Fibroblast of lung (primary cell): ENCODE results near the gene MARCKSL1. TPM values are rescaled to one million over a fixed set of nuclear protein-coding genes. Genes with fewer than 3 reads are reported as not detected.

Experiments used
- DNase-seq, 2 donors: peaks; one replicate each; pipeline versions ENCODE4 v3.0.0 to v3.0.0-alpha.2; 2010; ENCODE audit warnings: low read depth in 2 of 2
- H2AFZ ChIP-seq: 2 replicates; pipeline ENCODE4 v1.5.1; 2012; ENCODE audit warnings: low read length, control low read depth, inconsistent platforms
- H3K27ac ChIP-seq: 2 replicates; pipeline ENCODE4 v1.5.1; 2011; ENCODE audit warnings: low read length, control low read depth; ENCODE audit not compliant: insufficient read depth
- H3K27me3 ChIP-seq: 2 replicates; pipeline ENCODE4 v1.5.1; 2011; ENCODE audit warnings: mild to moderate bottlenecking, low read length; ENCODE audit not compliant: control insufficient read depth, insufficient read depth
- H3K36me3 ChIP-seq: 2 replicates; pipeline ENCODE4 v1.5.1; 2011; ENCODE audit warnings: low read length; ENCODE audit not compliant: control insufficient read depth, insufficient read depth
- H3K4me1 ChIP-seq: 2 replicates; pipeline ENCODE4 v1.5.1; 2011; ENCODE audit warnings: low read length; ENCODE audit not compliant: control insufficient read depth, insufficient read depth; ENCODE audit errors: extremely low read depth
- H3K4me2 ChIP-seq: 2 replicates; pipeline ENCODE4 v1.5.1; 2011; ENCODE audit warnings: low read length, control low read depth; ENCODE audit not compliant: insufficient read depth; ENCODE audit errors: extremely low read depth
- H3K4me3 ChIP-seq, 4 experiments: fragments of 200-600 bp in 1 of 4; sonication (generic) in 1 of 4; replicated peaks in 1 of 4; 2 replicates each; pipeline ENCODE4 v1.5.1; 2011 to 2016; ENCODE audit warnings: low read length in 4 of 4, low read depth in 3 of 4, mild to moderate bottlenecking in 3 of 4, control low read depth in 2 of 4, inconsistent platforms in 1 of 4, mixed read lengths in 1 of 4; ENCODE audit not compliant: insufficient read depth in 1 of 4; ENCODE audit errors: control extremely low read depth in 1 of 4
- H3K79me2 ChIP-seq: 2 replicates; pipeline ENCODE4 v1.5.1; 2012; ENCODE audit warnings: mild to moderate bottlenecking, low read length, inconsistent platforms; ENCODE audit not compliant: control insufficient read depth, insufficient read depth
- H3K9ac ChIP-seq: 2 replicates; pipeline ENCODE4 v1.5.1; 2011; ENCODE audit warnings: mild to moderate bottlenecking, low read length, control low read depth; ENCODE audit not compliant: insufficient read depth
- H3K9me3 ChIP-seq: 2 replicates; pipeline ENCODE4 v1.5.1; 2012; ENCODE audit warnings: low read depth, low read length; ENCODE audit not compliant: control insufficient read depth, insufficient read depth
- H4K20me1 ChIP-seq: 2 replicates; pipeline ENCODE4 v1.5.1; 2011; ENCODE audit warnings: low read length; ENCODE audit not compliant: control insufficient read depth, insufficient read depth; ENCODE audit errors: extremely low read depth
- EZH2 ChIP-seq: IDR thresholded peaks from 2 replicates; pipeline ENCODE4 v1.5.1; 2012; ENCODE audit warnings: low read length, control low read depth, mild to moderate bottlenecking; ENCODE audit errors: missing control alignments
- polyA plus RNA-seq, 2 donors: library from polyadenylated mRNA; depleted of rRNA in 1 of 2; stranded (reverse) in 1 of 2; unstranded in 1 of 2; fragments of >200 nt; gene quantifications; 2 replicates each; pipeline ENCODE4 v1.2.1, GENCODE V29; 2011 to 2012; ENCODE audit warnings: missing spikeins in 1 of 2
- total RNA-seq: library from RNA; depleted of rRNA; stranded (reverse); fragments of >200 nt; gene quantifications from 2 replicates; pipeline ENCODE4 v1.2.1, GENCODE V29; 2014
- TF ChIP-seq, protein P1 (sequence below), 2 donors: IDR thresholded peaks in 1 of 2; conservative IDR thresholded peaks in 1 of 2; 1 replicate in 1 of 2; 2 replicates in 1 of 2; pipeline ENCODE4 v1.5.1; 2011 to 2012; ENCODE audit warnings: low read length in 2 of 2, control low read depth in 1 of 2, inconsistent platforms in 1 of 2, low read depth in 1 of 2, mild to moderate bottlenecking in 1 of 2

The MARCKSL1 gene
- total and polyA plus RNA-seq, 2 donors (not counting 1 experiment from before 2014, with no cell fraction given), result 11.7 to 79.1 TPM

DNA sequence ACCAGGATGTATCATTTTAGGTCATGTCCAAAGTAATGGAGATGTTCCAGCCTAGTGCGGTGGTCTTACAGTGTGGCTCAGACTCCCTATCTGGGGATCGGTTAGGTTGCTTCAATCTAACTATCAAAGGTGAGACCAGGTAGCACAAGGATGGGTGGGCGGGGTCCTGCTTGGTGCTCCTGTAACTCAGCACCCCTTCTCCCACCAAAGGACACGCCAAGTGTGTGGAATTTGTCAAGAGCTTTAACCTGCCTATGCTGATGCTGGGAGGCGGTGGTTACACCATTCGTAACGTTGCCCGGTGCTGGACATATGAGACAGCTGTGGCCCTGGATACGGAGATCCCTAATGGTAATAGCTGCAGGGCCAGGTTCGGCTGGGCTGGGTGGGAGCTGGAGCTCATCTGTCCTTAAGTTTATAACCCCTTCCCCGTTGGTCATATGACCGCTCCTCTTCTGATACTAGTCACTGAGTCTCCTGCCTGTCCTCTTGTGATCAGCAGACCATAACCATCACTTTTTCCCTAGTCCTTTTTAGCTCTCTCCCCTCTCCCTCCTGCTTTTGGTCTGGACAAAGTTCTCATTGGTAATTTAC, 5.4 kb downstream of the MARCKSL1 start:
- H3K79me2 ChIP-seq, result peaks cover 5% of the 10 kb centered on the region
- no peaks in the 10 kb centered on the region for H3K9me3 ChIP-seq
- TF ChIP-seq EZH2, result no peak
- TF ChIP-seq, protein P1, sequence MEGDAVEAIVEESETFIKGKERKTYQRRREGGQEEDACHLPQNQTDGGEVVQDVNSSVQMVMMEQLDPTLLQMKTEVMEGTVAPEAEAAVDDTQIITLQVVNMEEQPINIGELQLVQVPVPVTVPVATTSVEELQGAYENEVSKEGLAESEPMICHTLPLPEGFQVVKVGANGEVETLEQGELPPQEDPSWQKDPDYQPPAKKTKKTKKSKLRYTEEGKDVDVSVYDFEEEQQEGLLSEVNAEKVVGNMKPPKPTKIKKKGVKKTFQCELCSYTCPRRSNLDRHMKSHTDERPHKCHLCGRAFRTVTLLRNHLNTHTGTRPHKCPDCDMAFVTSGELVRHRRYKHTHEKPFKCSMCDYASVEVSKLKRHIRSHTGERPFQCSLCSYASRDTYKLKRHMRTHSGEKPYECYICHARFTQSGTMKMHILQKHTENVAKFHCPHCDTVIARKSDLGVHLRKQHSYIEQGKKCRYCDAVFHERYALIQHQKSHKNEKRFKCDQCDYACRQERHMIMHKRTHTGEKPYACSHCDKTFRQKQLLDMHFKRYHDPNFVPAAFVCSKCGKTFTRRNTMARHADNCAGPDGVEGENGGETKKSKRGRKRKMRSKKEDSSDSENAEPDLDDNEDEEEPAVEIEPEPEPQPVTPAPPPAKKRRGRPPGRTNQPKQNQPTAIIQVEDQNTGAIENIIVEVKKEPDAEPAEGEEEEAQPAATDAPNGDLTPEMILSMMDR (conservative IDR thresholded peaks at IDR 0.05 in 1 of 2, IDR thresholded peaks at IDR 0.05 in 1 of 2; ENCODE audit: low read depth in 1 of 2, low read length in 2 of 2), result no peak
- no peak overlapping the region for H3K9ac ChIP-seq
- H2AFZ ChIP-seq, result no peak overlapping the region
- no peak overlapping the region for H3K4me2 ChIP-seq
- H3K27ac ChIP-seq, result no peak overlapping the region
- DNase-seq, result no peak
- H3K27me3 ChIP-seq, result no peaks in the 10 kb centered on the region
- no peak overlapping the region for H3K4me3 ChIP-seq
- peaks cover 11% of the 10 kb centered on the region for H3K36me3 ChIP-seq
- peaks cover 2% of the 10 kb centered on the region for H3K4me1 ChIP-seq
- H4K20me1 ChIP-seq, result no peaks in the 10 kb centered on the region

DNA sequence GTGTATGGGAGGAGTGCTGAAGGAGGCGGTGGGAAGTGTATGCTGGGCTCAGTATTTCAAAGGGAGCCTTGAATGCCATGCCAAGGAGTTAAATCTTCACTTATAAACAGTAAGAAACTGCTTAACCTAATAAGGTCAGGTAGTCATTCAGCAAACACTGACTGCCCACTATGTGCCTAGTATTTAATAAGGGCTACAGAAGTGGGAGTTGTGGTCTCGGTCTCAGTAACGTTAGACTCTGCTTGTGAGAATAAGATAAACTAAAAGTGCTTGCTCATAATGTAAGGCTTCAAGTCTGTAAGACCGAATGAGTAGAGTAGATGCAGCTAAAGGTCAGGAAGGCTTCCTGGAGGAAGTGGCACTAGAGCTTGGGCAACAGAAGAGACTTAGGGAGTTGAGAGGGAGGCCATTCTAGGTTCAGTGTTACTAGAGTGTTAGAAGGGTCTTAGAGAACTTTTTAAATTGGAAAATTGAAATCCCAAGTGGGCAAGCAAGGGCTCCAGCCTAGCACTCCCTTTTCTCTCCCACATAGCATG, 6.0 kb downstream of the MARCKSL1 start:
- Histone ChIP-seq H3K4me3 (no peak overlapping the region), H3K4me1 (peaks cover 2% of the 10 kb centered on the region), H4K20me1 (no peaks in the 10 kb centered on the region), H3K9me3 (no peaks in the 10 kb centered on the region), H3K27me3 (no peaks in the 10 kb centered on the region), H3K4me2 (no peak overlapping the region), H2AFZ (no peak overlapping the region), H3K36me3 (peaks cover 11% of the 10 kb centered on the region), H3K27ac (no peak overlapping the region), H3K9ac (no peak overlapping the region), H3K79me2 (peaks cover 5% of the 10 kb centered on the region)
- TF ChIP-seq, protein P1 (conservative IDR thresholded peaks at IDR 0.05 in 1 of 2, IDR thresholded peaks at IDR 0.05 in 1 of 2; ENCODE audit: low read depth in 1 of 2, low read length in 2 of 2), result no peak
- TF ChIP-seq EZH2, result no peak
- DNase-seq, result no peak

DNA sequence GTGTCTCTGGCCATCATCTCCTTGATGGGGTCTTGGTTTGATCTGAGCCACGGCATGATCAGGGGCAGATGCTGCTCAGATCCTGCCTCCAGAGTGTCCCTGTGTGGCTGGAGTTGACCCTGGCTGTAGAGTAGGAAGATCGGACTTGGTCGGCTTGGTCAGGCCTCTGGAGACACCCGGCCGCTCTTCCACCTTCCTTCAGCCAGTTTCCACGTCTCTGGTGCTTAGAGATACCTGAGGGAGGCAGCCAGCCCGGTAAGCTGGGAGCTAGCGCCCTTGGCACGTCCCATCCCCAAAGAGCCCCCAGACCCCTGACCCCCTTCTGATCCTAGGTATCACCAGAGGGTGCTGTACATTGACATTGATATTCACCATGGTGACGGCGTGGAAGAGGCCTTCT, 8.8 kb downstream of the MARCKSL1 start:
- Histone ChIP-seq H2AFZ (no peak overlapping the region), H3K4me2 (no peak overlapping the region), H3K4me1 (no peaks in the 10 kb centered on the region), H3K9ac (no peak overlapping the region), H3K79me2 (no peaks in the 10 kb centered on the region), H4K20me1 (no peaks in the 10 kb centered on the region), H3K36me3 (peaks cover 9% of the 10 kb centered on the region), H3K27ac (no peak overlapping the region), H3K9me3 (no peaks in the 10 kb centered on the region), H3K27me3 (no peaks in the 10 kb centered on the region), H3K4me3 (no peak overlapping the region)
- DNase-seq, result no peak
- TF ChIP-seq, protein P1 (conservative IDR thresholded peaks at IDR 0.05 in 1 of 2, IDR thresholded peaks at IDR 0.05 in 1 of 2; ENCODE audit: low read depth in 1 of 2, low read length in 2 of 2), result no peak
- no peak for TF ChIP-seq EZH2
